ENCODE results near the gene CPA5.

DNA sequence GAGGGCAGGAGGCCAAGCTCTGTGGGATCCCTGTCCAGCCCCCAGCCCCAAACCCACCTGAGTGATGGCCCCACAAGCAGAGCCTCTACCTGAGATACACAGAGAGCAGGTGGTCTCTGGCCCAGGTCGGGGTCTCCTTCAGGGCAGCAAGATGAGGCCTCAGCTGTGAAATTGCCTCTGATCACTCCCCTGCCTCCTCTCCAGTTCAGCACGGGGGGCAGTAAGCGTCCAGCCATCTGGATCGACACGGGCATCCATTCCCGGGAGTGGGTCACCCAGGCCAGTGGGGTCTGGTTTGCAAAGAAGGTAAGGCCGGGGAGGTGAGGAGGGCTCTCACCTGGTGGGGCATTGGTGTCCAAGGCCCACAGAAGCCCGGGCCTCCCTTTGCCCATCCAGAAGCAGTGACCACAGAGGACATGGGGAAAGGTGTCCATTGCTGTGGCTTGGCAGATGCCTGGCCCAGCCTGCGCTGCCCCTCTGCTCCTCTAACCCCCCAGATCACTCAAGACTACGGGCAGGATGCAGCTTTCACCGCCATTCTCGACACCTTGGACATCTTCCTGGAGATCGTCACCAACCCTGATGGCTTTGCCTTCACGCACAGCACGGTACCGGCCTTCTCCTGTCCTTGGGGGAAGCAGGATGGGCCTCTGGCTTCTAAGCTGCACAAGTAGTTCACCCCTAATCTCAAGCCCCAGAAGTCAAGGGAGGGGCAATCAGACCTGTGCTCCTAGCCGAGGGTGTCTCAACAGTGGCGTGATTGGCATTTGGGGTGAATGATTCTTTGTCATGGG lies 38.8 kb downstream of the CPA5 start:
- TF ChIP-seq, protein P1, sequence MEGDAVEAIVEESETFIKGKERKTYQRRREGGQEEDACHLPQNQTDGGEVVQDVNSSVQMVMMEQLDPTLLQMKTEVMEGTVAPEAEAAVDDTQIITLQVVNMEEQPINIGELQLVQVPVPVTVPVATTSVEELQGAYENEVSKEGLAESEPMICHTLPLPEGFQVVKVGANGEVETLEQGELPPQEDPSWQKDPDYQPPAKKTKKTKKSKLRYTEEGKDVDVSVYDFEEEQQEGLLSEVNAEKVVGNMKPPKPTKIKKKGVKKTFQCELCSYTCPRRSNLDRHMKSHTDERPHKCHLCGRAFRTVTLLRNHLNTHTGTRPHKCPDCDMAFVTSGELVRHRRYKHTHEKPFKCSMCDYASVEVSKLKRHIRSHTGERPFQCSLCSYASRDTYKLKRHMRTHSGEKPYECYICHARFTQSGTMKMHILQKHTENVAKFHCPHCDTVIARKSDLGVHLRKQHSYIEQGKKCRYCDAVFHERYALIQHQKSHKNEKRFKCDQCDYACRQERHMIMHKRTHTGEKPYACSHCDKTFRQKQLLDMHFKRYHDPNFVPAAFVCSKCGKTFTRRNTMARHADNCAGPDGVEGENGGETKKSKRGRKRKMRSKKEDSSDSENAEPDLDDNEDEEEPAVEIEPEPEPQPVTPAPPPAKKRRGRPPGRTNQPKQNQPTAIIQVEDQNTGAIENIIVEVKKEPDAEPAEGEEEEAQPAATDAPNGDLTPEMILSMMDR (IDR thresholded peaks at IDR 0.05): no peak
- TF ChIP-seq POLR2A (IDR thresholded peaks at IDR 0.05): peak; percentile 22 to 35 (median 25)

All from body of pancreas (tissue), 4 donors.